H1 (cell line): ENCODE data around the gene TRABD2B. TPM values are rescaled to one million over a fixed set of nuclear protein-coding genes. Genes with fewer than 3 reads are reported as not detected.

ENCODE experiments used
- CTCF ChIA-PET: fragments of 300-600 bp; sonication (Branson Sonifier 250); formaldehyde crosslinking; loops from one replicate; lab custom pipeline; 2021; ENCODE audit not compliant: partially characterized antibody; lab: Charles Lee
- POLR2A ChIA-PET: fragments of 300-600 bp; sonication (Branson Sonifier 250); formaldehyde crosslinking; loops from one replicate; lab custom pipeline; 2021; ENCODE audit warnings: inconsistent platforms; ENCODE audit not compliant: partially characterized antibody; lab: Charles Lee
- DNase-seq, 2 experiments: peaks; one replicate each; pipeline versions ENCODE4 v3.0.0 to v3.0.0-alpha.2; 2010 to 2022; ENCODE audit warnings: low spot score in 2 of 2, low read depth in 1 of 2, mixed read lengths in 1 of 2
- FAIRE-seq: peaks from 2 replicates; lab custom pipeline; 2011; peaks lifted over from hg19 to GRCh38; lab: Jason Lieb, UNC
- H2AFZ ChIP-seq: 2 replicates; pipeline ENCODE4 v1.8.1; 2012; ENCODE audit warnings: low read length, inconsistent platforms
- H2AK5ac ChIP-seq: 2 replicates; pipeline ENCODE4 v1.6.1; 2013; ENCODE audit warnings: low read depth, low read length
- H2BK120ac ChIP-seq: replicated peaks from 2 replicates; pipeline ENCODE3; 2013; ENCODE audit warnings: low read depth, low read length, inconsistent platforms
- H2BK12ac ChIP-seq: 2 replicates; pipeline ENCODE4 v1.6.1; 2013; ENCODE audit warnings: low read depth, low read length
- H2BK15ac ChIP-seq: 2 replicates; pipeline ENCODE4 v1.6.1; 2013; ENCODE audit warnings: low read length
- H2BK20ac ChIP-seq: 2 replicates; pipeline ENCODE4 v1.6.1; 2013; ENCODE audit warnings: low read length
- H2BK5ac ChIP-seq: 2 replicates; pipeline ENCODE4 v1.6.1; 2013; ENCODE audit warnings: low read depth, low read length
- H3K14ac ChIP-seq: 2 replicates; pipeline ENCODE4 v1.6.1; 2013; ENCODE audit warnings: inconsistent platforms; ENCODE audit not compliant: insufficient read length
- H3K18ac ChIP-seq: 2 replicates; pipeline ENCODE4 v1.6.1; 2013; ENCODE audit warnings: low read length; ENCODE audit errors: extremely low read depth
- H3K23ac ChIP-seq: 2 replicates; pipeline ENCODE4 v1.6.1; 2013; ENCODE audit warnings: inconsistent platforms; ENCODE audit not compliant: insufficient read length
- H3K23me2 ChIP-seq: 2 replicates; pipeline ENCODE4 v1.6.1; 2013; ENCODE audit warnings: low read depth, low read length
- H3K27ac ChIP-seq: 2 replicates; pipeline ENCODE4 v1.6.1; 2011; ENCODE audit warnings: low read depth, low read length, inconsistent platforms
- H3K27me3 ChIP-seq, 4 experiments: replicated peaks in 1 of 4; 1 replicate in 1 of 4; 2 replicates in 3 of 4; pipeline versions ENCODE4 v1.6.1 to v1.8.1; 2011 to 2013; ENCODE audit warnings: low read length in 3 of 4, mild to moderate bottlenecking in 3 of 4, inconsistent platforms in 2 of 4, mixed read lengths in 2 of 4, moderate library complexity in 1 of 4; ENCODE audit not compliant: control insufficient read depth in 3 of 4, insufficient read depth in 3 of 4; ENCODE audit errors: extremely low read depth in 1 of 4
- H3K36me3 ChIP-seq, 4 experiments: 2 replicates each; pipeline versions ENCODE4 v1.6.1 to v1.8.1; 2011 to 2013; ENCODE audit warnings: mild to moderate bottlenecking in 4 of 4, low read length in 3 of 4, moderate library complexity in 2 of 4, control low read depth in 1 of 4, inconsistent platforms in 1 of 4; ENCODE audit not compliant: insufficient read depth in 4 of 4, control insufficient read depth in 2 of 4
- H3K4ac ChIP-seq: replicated peaks from 2 replicates; pipeline ENCODE3; 2013; ENCODE audit warnings: low read length, low read depth, mixed read lengths, inconsistent platforms; ENCODE audit not compliant: insufficient read length
- H3K4me1 ChIP-seq, 4 experiments: replicated peaks in 1 of 4; 1 replicate in 1 of 4; 2 replicates in 3 of 4; pipeline versions ENCODE4 v1.6.1 to v1.8.1; 2011 to 2013; ENCODE audit warnings: low read length in 3 of 4, inconsistent platforms in 2 of 4, mixed read lengths in 1 of 4; ENCODE audit not compliant: insufficient read depth in 4 of 4, control insufficient read depth in 3 of 4
- H3K4me2 ChIP-seq, 2 experiments: 2 replicates each; pipeline versions ENCODE4 v1.6.1 to v1.8.1; 2011 to 2013; ENCODE audit warnings: low read depth in 2 of 2, low read length in 2 of 2, control low read depth in 1 of 2, inconsistent platforms in 1 of 2, mild to moderate bottlenecking in 1 of 2; ENCODE audit not compliant: insufficient read depth in 1 of 2
- H3K4me3 ChIP-seq, 4 experiments: fragments of 200-600, 300-600 bp in 1 of 4; sonication (generic), shearing (Covaris generic), sonication (Bioruptor Twin) in 1 of 4; 2 replicates each; pipeline versions ENCODE4 v1.5.1 to v1.8.1; 2011 to 2016; ENCODE audit warnings: low read length in 4 of 4, low read depth in 3 of 4, control low read depth in 2 of 4, inconsistent platforms in 2 of 4, mild to moderate bottlenecking in 2 of 4, mixed read lengths in 1 of 4, moderate library complexity in 1 of 4; ENCODE audit not compliant: insufficient read depth in 2 of 4; ENCODE audit errors: extremely low read depth in 1 of 4
- H3K56ac ChIP-seq: replicated peaks from 2 replicates; pipeline ENCODE3; 2013; ENCODE audit warnings: low read depth, mild to moderate bottlenecking, mixed read lengths, low read length, inconsistent platforms; ENCODE audit not compliant: insufficient read length
- H3K79me1 ChIP-seq: 2 replicates; pipeline ENCODE4 v1.6.1; 2013; ENCODE audit warnings: low read depth, low read length, control low read depth
- H3K79me2 ChIP-seq, 2 experiments: 2 replicates each; pipeline versions ENCODE4 v1.6.1 to v1.8.1; 2012 to 2013; ENCODE audit warnings: low read length in 2 of 2, mild to moderate bottlenecking in 2 of 2, inconsistent platforms in 1 of 2; ENCODE audit not compliant: insufficient read depth in 2 of 2, control insufficient read depth in 1 of 2
- H3K9ac ChIP-seq, 4 experiments: replicated peaks in 1 of 4; 1 replicate in 1 of 4; 2 replicates in 3 of 4; pipeline versions ENCODE4 v1.6.1 to v1.8.1; 2011 to 2013; ENCODE audit warnings: low read depth in 3 of 4, low read length in 3 of 4, control low read depth in 2 of 4, mild to moderate bottlenecking in 2 of 4, moderate library complexity in 2 of 4, inconsistent platforms in 1 of 4; ENCODE audit errors: extremely low read depth in 1 of 4
- H3K9me3 ChIP-seq, 2 experiments: 2 replicates each; pipeline versions ENCODE4 v1.6.1 to v1.8.1; 2012 to 2013; ENCODE audit warnings: mild to moderate bottlenecking in 2 of 2, moderate library complexity in 2 of 2, control low read depth in 1 of 2, inconsistent platforms in 1 of 2, low read depth in 1 of 2, low read length in 1 of 2, mixed read lengths in 1 of 2; ENCODE audit not compliant: insufficient read depth in 2 of 2
- H4K20me1 ChIP-seq, 2 experiments: replicated peaks in 1 of 2; 2 replicates each; pipeline versions ENCODE3 to v1.8.1; 2011 to 2013; ENCODE audit warnings: inconsistent platforms in 2 of 2, low read length in 2 of 2, mild to moderate bottlenecking in 1 of 2; ENCODE audit not compliant: insufficient read depth in 2 of 2, control insufficient read depth in 1 of 2
- H4K5ac ChIP-seq: 2 replicates; pipeline ENCODE4 v1.6.1; 2013; ENCODE audit warnings: low read length, low read depth, mixed read lengths, inconsistent platforms; ENCODE audit not compliant: insufficient read length
- H4K8ac ChIP-seq: 2 replicates; pipeline ENCODE4 v1.8.0; 2013; ENCODE audit warnings: mild to moderate bottlenecking, moderate library complexity, low read length, inconsistent platforms; ENCODE audit not compliant: insufficient read depth; ENCODE audit errors: extremely low read depth
- H4K91ac ChIP-seq: replicated peaks from 2 replicates; pipeline ENCODE3; 2013; ENCODE audit warnings: low read length, mixed read lengths, inconsistent platforms; ENCODE audit not compliant: insufficient read length
- GABPA ChIP-seq: IDR thresholded peaks from 2 replicates; pipeline ENCODE4 v1.6.1; 2011; ENCODE audit warnings: mild to moderate bottlenecking, low read length, moderate library complexity, borderline replicate concordance; ENCODE audit not compliant: insufficient read depth
- JUN ChIP-seq: IDR thresholded peaks from 2 replicates; pipeline ENCODE4 v1.6.1; 2011; ENCODE audit warnings: low read depth, mild to moderate bottlenecking, improper control_type of control experiment, low read length
- NANOG ChIP-seq: IDR thresholded peaks from 2 replicates; pipeline ENCODE4 v1.6.1; 2011; ENCODE audit warnings: low read length, low read depth, mild to moderate bottlenecking, inconsistent platforms; ENCODE audit not compliant: insufficient read depth, poor library complexity, severe bottlenecking
- RAD21 ChIP-seq, 2 experiments: IDR thresholded peaks in 1 of 2; conservative IDR thresholded peaks in 1 of 2; 2 replicates each; pipeline ENCODE4 v1.6.1; 2011; ENCODE audit warnings: low read depth in 2 of 2, low read length in 2 of 2, improper control_type of control experiment in 1 of 2, inconsistent platforms in 1 of 2, mild to moderate bottlenecking in 1 of 2, moderate library complexity in 1 of 2
- RNF2 ChIP-seq: fragments of 200-900, 300-1000 bp; sonication (generic); IDR thresholded peaks from 2 replicates; pipeline ENCODE4 v1.7.1; 2016; ENCODE audit warnings: borderline replicate concordance, low read depth, mild to moderate bottlenecking, antibody characterized with exemption, low read length; ENCODE audit not compliant: poor library complexity, severe bottlenecking; ENCODE audit errors: missing control alignments
- TBP ChIP-seq: IDR thresholded peaks from 2 replicates; pipeline ENCODE4 v1.6.1; 2011; ENCODE audit warnings: low read depth, low read length, improper control_type of control experiment
- WGBS, 2 experiments: shearing (Covaris generic) in 1 of 2; methylation state at CpG; one replicate each; pipeline versions ENCODE4 v1.1.6 to v1.1.7; 2013 to 2015; ENCODE audit warnings: low lambda C conversion rate in 2 of 2, mixed read lengths in 2 of 2, inconsistent platforms in 1 of 2, low coverage in 1 of 2, missing lambda C conversion rate in 1 of 2; ENCODE audit not compliant: insufficient replicate concordance in 2 of 2, insufficient coverage in 1 of 2, insufficient read length in 1 of 2; ENCODE audit errors: extremely low coverage in 1 of 2, missing lambda C conversion rate in 1 of 2; 5-methylcytosine and 5-hydroxymethylcytosine counted together
- polyA plus RNA-seq, 7 experiments: library from polyadenylated mRNA; depleted of rRNA in 3 of 7; stranded (reverse) in 5 of 7; unstranded in 2 of 7; fragments of >200 nt in 5 of 7; fragments of 200-250 nt in 2 of 7; gene quantifications; 1 replicate in 5 of 7; 2 replicates in 1 of 7; 4 replicates in 1 of 7; pipeline versions ENCODE4 v1.2.1 to v1.2.3, GENCODE V29; 2011 to 2013; ENCODE audit warnings: missing spikeins in 2 of 7, mixed read lengths in 2 of 7
- total RNA-seq: library from RNA; stranded (reverse); fragmentation: NEBNext Ultra II Directional; extraction: Animal tissue kit (Norgen Biotek cat#: 25700); gene quantifications from 2 replicates; pipeline ENCODE4 v1.2.1, GENCODE V29; 2021

Gene TRABD2B
- total and polyA plus RNA-seq, 2 of the 8 experiments (the other 6 are each of a cell fraction or from before 2014, with no cell fraction given) = 0.95 to 3.4 TPM

GRCh38 chr1:48019714-48020315 lies 22.6 kb upstream of the TRABD2B start:
- DNase-seq = no peak
- Histone ChIP-seq H3K79me2 (no peaks in the 10 kb centered on the region), H2BK12ac (0 out of 2 replicates have a peak overlapping the region, but pooled peaks have one; percentile 7), H3K27me3 (no peaks in the 10 kb centered on the region; a peak in 1 of 7 replicates), H4K8ac (no peak overlapping the region), H3K9me3 (no peaks in the 10 kb centered on the region; a peak in 1 of 4 replicates), H2BK5ac (no peak overlapping the region), H2AK5ac (no peak overlapping the region), H3K36me3 (no peaks in the 10 kb centered on the region), H3K4me2 (no peak overlapping the region), H3K23ac (no peak overlapping the region), H3K23me2 (no peaks in the 10 kb centered on the region), H3K4ac (no peak overlapping the region), H3K56ac (no peak overlapping the region), H4K20me1 (no peaks in the 10 kb centered on the region), H3K14ac (no peak overlapping the region), H3K27ac (no peak overlapping the region), H2BK120ac (no peak overlapping the region), H3K4me3 (no peak overlapping the region), H4K91ac (peak overlapping the region; percentile 15), H3K18ac (no peak overlapping the region), H3K9ac (no peak overlapping the region), H4K5ac (no peak overlapping the region), H2BK20ac (no peak overlapping the region), H3K79me1 (no peaks in the 10 kb centered on the region), H3K4me1 (peaks cover 0 to 2% (median 0%) of the 10 kb centered on the region in 4 experiments; a peak in 1 of 7 replicates), H2BK15ac (no peak overlapping the region), H2AFZ (no peak overlapping the region)
- WGBS, 2 experiments = 86% methylated on average over 6 of the region's 6 CpGs; no CpG with 5 or more reads in 1 of the 2 experiments
- TF ChIP-seq RAD21 (IDR thresholded peaks at IDR 0.05 in 1 of 2, conservative IDR thresholded peaks at IDR 0.05 in 1 of 2; ENCODE audit: low read depth in 2 of 2, low read length in 2 of 2) (no peak), JUN (no peak), TBP (no peak), NANOG (no peak), GABPA (no peak), RNF2 (no peak)
- ChIA-PET POLR2A (no interaction called here), CTCF (interaction anchor here (1.5 to 4.2 kb wide), 4 partner anchors 10 to 41 kb away, joined by 3 to 27 read pairs (median 10); partner anchors contain the start of gene TRABD2B)
- FAIRE-seq = no peak
